ENCODE data around the gene BMP6.

The BMP6 gene

GRCh38 chr6:7905416-7905815, 179.5 kb downstream of the BMP6 start:
- H3K9me3 Mint-ChIP-seq = no peaks in the 10 kb centered on the region
- peaks cover 15% of the 10 kb centered on the region for H3K36me3 Mint-ChIP-seq (ENCODE audit: low read depth)
- no peak overlapping the region for H3K27ac Mint-ChIP-seq
- H3K27me3 Mint-ChIP-seq (ENCODE audit: low read depth) = no peaks in the 10 kb centered on the region
- H3K4me3 Mint-ChIP-seq = no peak overlapping the region
- H3K4me1 Mint-ChIP-seq (ENCODE audit: low read depth) = peaks cover 7% of the 10 kb centered on the region

- H3K27ac Mint-ChIP-seq = no peak overlapping the region
- H3K4me3 Mint-ChIP-seq = no peak overlapping the region
- peaks cover 11% of the 10 kb centered on the region for H3K36me3 Mint-ChIP-seq (ENCODE audit: low read depth)
- H3K4me1 Mint-ChIP-seq (ENCODE audit: low read depth) = peaks cover 9% of the 10 kb centered on the region
- H3K9me3 Mint-ChIP-seq = no peaks in the 10 kb centered on the region
- no peaks in the 10 kb centered on the region for H3K27me3 Mint-ChIP-seq (ENCODE audit: low read depth)
Measured at GRCh38 chr6:7906741-7907140, 180.8 kb downstream of the BMP6 start.

- Mint-ChIP-seq H3K9me3 (no peaks in the 10 kb centered on the region), H3K27ac (no peak overlapping the region), H3K4me1 (ENCODE audit: low read depth) (peaks cover 9% of the 10 kb centered on the region), H3K27me3 (ENCODE audit: low read depth) (no peaks in the 10 kb centered on the region), H3K36me3 (ENCODE audit: low read depth) (peaks cover 11% of the 10 kb centered on the region), H3K4me3 (no peak overlapping the region)
Measured at GRCh38 chr6:7907159-7907558, 181.3 kb downstream of the BMP6 start.

GRCh38 chr6:7909323-7910276, 183.7 kb downstream of the BMP6 start:
- Mint-ChIP-seq H3K27me3 (ENCODE audit: low read depth) (no peaks in the 10 kb centered on the region), H3K36me3 (ENCODE audit: low read depth) (no peaks in the 10 kb centered on the region), H3K4me3 (peak overlapping the region; percentile 80), H3K4me1 (ENCODE audit: low read depth) (peaks cover 9% of the 10 kb centered on the region), H3K27ac (peak overlapping the region; percentile 45), H3K9me3 (no peaks in the 10 kb centered on the region)

- no peaks in the 10 kb centered on the region for H3K9me3 Mint-ChIP-seq
- no peaks in the 10 kb centered on the region for H3K27me3 Mint-ChIP-seq (ENCODE audit: low read depth)
- no peak overlapping the region for H3K27ac Mint-ChIP-seq
- no peak overlapping the region for H3K4me3 Mint-ChIP-seq
- H3K36me3 Mint-ChIP-seq (ENCODE audit: low read depth) = no peaks in the 10 kb centered on the region
- H3K4me1 Mint-ChIP-seq (ENCODE audit: low read depth) = peaks cover 9% of the 10 kb centered on the region
Measured at GRCh38 chr6:7910298-7910653, 184.4 kb downstream of the BMP6 start.

- Mint-ChIP-seq H3K36me3 (ENCODE audit: low read depth) (no peaks in the 10 kb centered on the region), H3K4me1 (ENCODE audit: low read depth) (peaks cover 9% of the 10 kb centered on the region), H3K4me3 (peak within 1 kb of the TSS; percentile 80), H3K9me3 (no peaks in the 10 kb centered on the region), H3K27me3 (ENCODE audit: low read depth) (no peaks in the 10 kb centered on the region), H3K27ac (peak within 1 kb of the TSS; percentile 45)
Measured at GRCh38 chr6:7910654-7911344, 184.9 kb downstream of the BMP6 start, which contains the start of gene TXNDC5. TSS of gene TXNDC5 (minus strand) at chr6:7910788. CDS start at chr6:7910776, 12 bp downstream.

- Mint-ChIP-seq H3K4me3 (peak overlapping the region; percentile 77), H3K27ac (peak overlapping the region; percentile 5), H3K36me3 (ENCODE audit: low read depth) (no peaks in the 10 kb centered on the region)
Measured at GRCh38 chr6:7911345-7911725, 185.4 kb downstream of the BMP6 start.

GRCh38 chr6:7912024-7912423, 186.1 kb downstream of the BMP6 start:
- Mint-ChIP-seq H3K4me3 (no peak overlapping the region), H3K36me3 (ENCODE audit: low read depth) (no peaks in the 10 kb centered on the region), H3K27ac (no peak overlapping the region), H3K27me3 (ENCODE audit: low read depth) (no peaks in the 10 kb centered on the region), H3K4me1 (ENCODE audit: low read depth) (peaks cover 9% of the 10 kb centered on the region), H3K9me3 (no peaks in the 10 kb centered on the region)

More at GRCh38 chr6:7911345-7911725, 185.4 kb downstream of the BMP6 start:
- no peaks in the 10 kb centered on the region for H3K27me3 Mint-ChIP-seq (ENCODE audit: low read depth)
- H3K4me1 Mint-ChIP-seq (ENCODE audit: low read depth) = peaks cover 9% of the 10 kb centered on the region
- H3K9me3 Mint-ChIP-seq = no peaks in the 10 kb centered on the region

GRCh38 chr6:7912736-7913517, 187.0 kb downstream of the BMP6 start:
- H3K27me3 Mint-ChIP-seq (ENCODE audit: low read depth) = no peaks in the 10 kb centered on the region
- H3K36me3 Mint-ChIP-seq (ENCODE audit: low read depth) = no peaks in the 10 kb centered on the region
- H3K9me3 Mint-ChIP-seq = no peaks in the 10 kb centered on the region
- peaks cover 8% of the 10 kb centered on the region for H3K4me1 Mint-ChIP-seq (ENCODE audit: low read depth)
- H3K4me3 Mint-ChIP-seq = no peak overlapping the region
- H3K27ac Mint-ChIP-seq = no peak overlapping the region

GRCh38 chr6:7914311-7914710, 188.4 kb downstream of the BMP6 start:
- no peak overlapping the region for H3K4me3 Mint-ChIP-seq
- no peaks in the 10 kb centered on the region for H3K36me3 Mint-ChIP-seq (ENCODE audit: low read depth)
- H3K9me3 Mint-ChIP-seq = no peaks in the 10 kb centered on the region
- H3K27ac Mint-ChIP-seq = no peak overlapping the region
- no peaks in the 10 kb centered on the region for H3K27me3 Mint-ChIP-seq (ENCODE audit: low read depth)
- H3K4me1 Mint-ChIP-seq (ENCODE audit: low read depth) = peaks cover 4% of the 10 kb centered on the region

GRCh38 chr6:7914991-7915789, 189.3 kb downstream of the BMP6 start:
- H3K36me3 Mint-ChIP-seq (ENCODE audit: low read depth) = no peaks in the 10 kb centered on the region
- H3K27me3 Mint-ChIP-seq (ENCODE audit: low read depth) = no peaks in the 10 kb centered on the region
- no peaks in the 10 kb centered on the region for H3K9me3 Mint-ChIP-seq
- H3K4me3 Mint-ChIP-seq = no peak overlapping the region
- H3K4me1 Mint-ChIP-seq (ENCODE audit: low read depth) = peaks cover 2% of the 10 kb centered on the region
- H3K27ac Mint-ChIP-seq = no peak overlapping the region

GRCh38 chr6:7916959-7917358, 191.1 kb downstream of the BMP6 start:
- no peaks in the 10 kb centered on the region for H3K9me3 Mint-ChIP-seq
- no peaks in the 10 kb centered on the region for H3K36me3 Mint-ChIP-seq (ENCODE audit: low read depth)
- no peaks in the 10 kb centered on the region for H3K27me3 Mint-ChIP-seq (ENCODE audit: low read depth)
- no peaks in the 10 kb centered on the region for H3K4me1 Mint-ChIP-seq (ENCODE audit: low read depth)
- H3K4me3 Mint-ChIP-seq = no peak overlapping the region
- H3K27ac Mint-ChIP-seq = no peak overlapping the region

- H3K27ac Mint-ChIP-seq = no peak overlapping the region
- no peak overlapping the region for H3K4me3 Mint-ChIP-seq
- no peaks in the 10 kb centered on the region for H3K4me1 Mint-ChIP-seq (ENCODE audit: low read depth)
- H3K36me3 Mint-ChIP-seq (ENCODE audit: low read depth) = no peaks in the 10 kb centered on the region
- no peaks in the 10 kb centered on the region for H3K27me3 Mint-ChIP-seq (ENCODE audit: low read depth)
- no peaks in the 10 kb centered on the region for H3K9me3 Mint-ChIP-seq
Measured at GRCh38 chr6:7917729-7918128, 191.8 kb downstream of the BMP6 start.

- Mint-ChIP-seq H3K9me3 (no peaks in the 10 kb centered on the region), H3K4me3 (no peak overlapping the region), H3K36me3 (ENCODE audit: low read depth) (no peaks in the 10 kb centered on the region), H3K27me3 (ENCODE audit: low read depth) (no peaks in the 10 kb centered on the region), H3K27ac (no peak overlapping the region), H3K4me1 (ENCODE audit: low read depth) (no peaks in the 10 kb centered on the region)
Measured at GRCh38 chr6:7918403-7918802, 192.5 kb downstream of the BMP6 start.
